ENCODE measurements around the gene CPAMD8. TPM values are rescaled to one million over a fixed set of nuclear protein-coding genes. Genes with fewer than 3 reads are reported as not detected.

The CPAMD8 gene
- total and polyA plus RNA-seq, 2 donors (not counting 3 experiments of a cell fraction or from before 2014, with no cell fraction given), result 2.2 to 3.9 TPM

GRCh38 chr19:16915734-16916133, 110.9 kb downstream of the CPAMD8 start:
- H4K20me1 ChIP-seq (replicated peaks; ENCODE audit: control insufficient read depth, extremely low read depth, insufficient read depth, low read length), result no peaks in the 10 kb centered on the region
- no peak overlapping the region for H3K4me3 ChIP-seq (replicated peaks in 1 of 3; ENCODE audit: insufficient read depth in 1 of 3, low read depth in 1 of 3, low read length in 3 of 3)
- no peak overlapping the region for H3K9ac ChIP-seq (replicated peaks; ENCODE audit: extremely low read depth, insufficient read depth, low read length)
- DNase-seq (ENCODE audit: low read depth, low spot score) (no peak), FAIRE-seq (no peak)
- dilution Hi-C loops (cut with MboI; ENCODE audit: extremely low pct_ligation_motif_present, low sequenced_read_pairs) (no loop called here), intact Hi-C loops (cut with micrococcal nuclease) (no loop called here)
- no peaks in the 10 kb centered on the region for H3K79me2 ChIP-seq (ENCODE audit: control insufficient read depth, insufficient read depth, low read length)
- no peak overlapping the region for H2AFZ ChIP-seq (ENCODE audit: low read depth, low read length)
- no peaks in the 10 kb centered on the region for H3K36me3 ChIP-seq (ENCODE audit: control insufficient read depth in 2 of 2, extremely low read depth in 1 of 2, insufficient read depth in 2 of 2, low read length in 2 of 2)
- ChIA-PET POLR2A (no interaction called here), CTCF (interaction anchor here (1.7 kb wide), 1 partner anchor 137 kb away, joined by 5 read pairs; no protein-coding TSS in a partner anchor)
- no peak for TF ChIP-seq JUN (IDR thresholded peaks at IDR 0.05; ENCODE audit: borderline replicate concordance, insufficient read depth, insufficient read length, low read depth)
- no peak for TF ChIP-seq GATA2 (IDR thresholded peaks at IDR 0.05; ENCODE audit: insufficient read depth, insufficient read length, low read depth, low read length)
- no peak for TF ChIP-seq MYC (IDR thresholded peaks at IDR 0.05; ENCODE audit: low read depth, low read length)
- no peak for TF ChIP-seq POLR2AphosphoS5 (IDR thresholded peaks at IDR 0.05; ENCODE audit: insufficient read depth, low read depth, low read length)
- TF ChIP-seq FOS (IDR thresholded peaks at IDR 0.05; ENCODE audit: borderline replicate concordance, insufficient read depth, low read length), result no peak
- no peak for TF ChIP-seq EZH2 (IDR thresholded peaks at IDR 0.05; ENCODE audit: borderline replicate concordance, low read depth, low read length, severe bottlenecking)
- TF ChIP-seq MAX (IDR thresholded peaks at IDR 0.05; ENCODE audit: insufficient read depth, insufficient read length), result no peak
- TF ChIP-seq POLR2A (IDR thresholded peaks at IDR 0.05; ENCODE audit: low read depth, low read length), result no peak
- TF ChIP-seq, protein P1, sequence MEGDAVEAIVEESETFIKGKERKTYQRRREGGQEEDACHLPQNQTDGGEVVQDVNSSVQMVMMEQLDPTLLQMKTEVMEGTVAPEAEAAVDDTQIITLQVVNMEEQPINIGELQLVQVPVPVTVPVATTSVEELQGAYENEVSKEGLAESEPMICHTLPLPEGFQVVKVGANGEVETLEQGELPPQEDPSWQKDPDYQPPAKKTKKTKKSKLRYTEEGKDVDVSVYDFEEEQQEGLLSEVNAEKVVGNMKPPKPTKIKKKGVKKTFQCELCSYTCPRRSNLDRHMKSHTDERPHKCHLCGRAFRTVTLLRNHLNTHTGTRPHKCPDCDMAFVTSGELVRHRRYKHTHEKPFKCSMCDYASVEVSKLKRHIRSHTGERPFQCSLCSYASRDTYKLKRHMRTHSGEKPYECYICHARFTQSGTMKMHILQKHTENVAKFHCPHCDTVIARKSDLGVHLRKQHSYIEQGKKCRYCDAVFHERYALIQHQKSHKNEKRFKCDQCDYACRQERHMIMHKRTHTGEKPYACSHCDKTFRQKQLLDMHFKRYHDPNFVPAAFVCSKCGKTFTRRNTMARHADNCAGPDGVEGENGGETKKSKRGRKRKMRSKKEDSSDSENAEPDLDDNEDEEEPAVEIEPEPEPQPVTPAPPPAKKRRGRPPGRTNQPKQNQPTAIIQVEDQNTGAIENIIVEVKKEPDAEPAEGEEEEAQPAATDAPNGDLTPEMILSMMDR (IDR thresholded peaks at IDR 0.05; ENCODE audit: extremely low read depth in 1 of 2, insufficient read depth in 1 of 2, low read depth in 1 of 2, low read length in 2 of 2), result no peak
- no peaks in the 10 kb centered on the region for H3K4me1 ChIP-seq (ENCODE audit: control insufficient read depth, extremely low read depth, insufficient read depth, low read length)
- H3K4me2 ChIP-seq (ENCODE audit: insufficient read depth, low read length), result no peak overlapping the region
- H3K9me1 ChIP-seq (replicated peaks; ENCODE audit: control insufficient read depth, extremely low read depth, insufficient read depth, low read length), result no peaks in the 10 kb centered on the region
- no peaks in the 10 kb centered on the region for H3K9me3 ChIP-seq (replicated peaks; ENCODE audit: control insufficient read depth, insufficient read depth, low read length)
- BruUV-seq (replicated peaks), result no TSS peak
- no peak overlapping the region for H3K27ac ChIP-seq (ENCODE audit: insufficient read depth, low read depth, low read length)
- H3K27me3 ChIP-seq (ENCODE audit: control insufficient read depth in 2 of 2, insufficient read depth in 2 of 2, low read length in 2 of 2), result no peaks in the 10 kb centered on the region

Measured in endothelial cell of umbilical vein (primary cell).